A549 (cell line): ENCODE data around the gene RPUSD2. TPM values are rescaled to one million over a fixed set of nuclear protein-coding genes. Genes with fewer than 3 reads are reported as not detected.

Experiments
- ATAC-seq, 2 experiments: fragments of 200-7000 bp in 1 of 2; fragments of >200 bp in 1 of 2; cut with Nextera tagmentation in 1 of 2; cut with Tn5 transposase in 1 of 2; 3 replicates each; pipeline versions ENCODE4 v1.8.0 to v1.9.1; 2018 to 2020; ENCODE audit warnings: mild to moderate bottlenecking in 1 of 2, moderate library complexity in 1 of 2
- CTCF ChIA-PET: fragments of 300-600 bp; sonication (Branson Sonifier 250); formaldehyde crosslinking; extraction: SDS; loops from one replicate; lab custom pipeline; 2021; ENCODE audit warnings: antibody characterized with exemption, inconsistent platforms; lab: Yijun Ruan, JAX
- POLR2A ChIA-PET: fragments of 350-600 bp; formaldehyde crosslinking; extraction: SDS; loops from one replicate; lab custom pipeline; 2021; ENCODE audit warnings: antibody characterized with exemption, inconsistent platforms; lab: Yijun Ruan, JAX
- DNase-seq, 2 experiments: peaks; one replicate each; pipeline versions ENCODE4 v3.0.0 to v3.0.0-alpha.2; 2011 to 2016; ENCODE audit warnings: low read depth in 1 of 2, low spot score in 1 of 2
- FAIRE-seq: peaks from 2 replicates; lab custom pipeline; 2011; peaks lifted over from hg19 to GRCh38; lab: Jason Lieb, UNC
- H3K27ac ChIP-seq, 2 experiments: fragments of >200 bp; sonication (Bioruptor Twin); formaldehyde crosslinking; 3 replicates each; pipeline ENCODE4 v1.5.1; 2016 to 2017
- H3K4me1 ChIP-seq: fragments of >200 bp; sonication (Bioruptor Twin); formaldehyde crosslinking; 3 replicates; pipeline ENCODE4 v1.6.1; 2016
- H3K4me2 ChIP-seq: fragments of >200 bp; sonication (Bioruptor Twin); formaldehyde crosslinking; 3 replicates; pipeline ENCODE4 v1.6.1; 2016
- H3K4me3 ChIP-seq: fragments of >200 bp; sonication (Bioruptor Twin); formaldehyde crosslinking; 3 replicates; pipeline ENCODE4 v1.5.1; 2016
- H3K9me3 ChIP-seq: fragments of >200 bp; sonication (Bioruptor Twin); formaldehyde crosslinking; 3 replicates; pipeline ENCODE4 v1.6.1; 2016
- CEBPB ChIP-seq, 2 experiments: fragments of >200 bp in 1 of 2; sonication (Bioruptor Twin) in 1 of 2; formaldehyde crosslinking in 1 of 2; IDR thresholded peaks; 2 replicates each; pipeline ENCODE4 v1.6.1; 2012 to 2016
- CHD2 ChIP-seq: fragments of 150-350 bp; IDR thresholded peaks from 2 replicates; pipeline ENCODE4 v1.6.1; 2014; ENCODE audit warnings: low read length; ENCODE audit not compliant: partially characterized antibody
- EHF ChIP-seq: fragments of 250-450 bp; sonication (Bioruptor Pico); IDR thresholded peaks from 2 replicates; pipeline ENCODE4 v1.5.0; 2020; ENCODE audit warnings: mild to moderate bottlenecking
- FOSB ChIP-seq: fragments of 250-450 bp; sonication (Bioruptor Pico); IDR thresholded peaks from 2 replicates; pipeline ENCODE4 v1.5.0; 2020; ENCODE audit warnings: mild to moderate bottlenecking, moderate library complexity
- FOSL2 ChIP-seq, 2 experiments: fragments of 450-650 bp in 1 of 2; fragments of >200 bp in 1 of 2; sonication (Bioruptor Twin) in 1 of 2; formaldehyde crosslinking; IDR thresholded peaks; 2 replicates each; pipeline versions ENCODE4 v1.5.0 to v1.6.1; 2016 to 2020; ENCODE audit warnings: mild to moderate bottlenecking in 1 of 2, moderate library complexity in 1 of 2
- HDAC2 ChIP-seq: fragments of 200-600 bp; sonication (generic); IDR thresholded peaks from 2 replicates; pipeline ENCODE4 v1.6.1; 2016
- JUN ChIP-seq, 2 experiments: fragments of >200 bp; sonication (Bioruptor Twin); formaldehyde crosslinking; IDR thresholded peaks; 2 replicates in 1 of 2; 3 replicates in 1 of 2; pipeline ENCODE4 v1.6.1; 2016 to 2017
- KDM1A ChIP-seq: fragments of 200-600 bp; sonication (generic); IDR thresholded peaks from 2 replicates; pipeline ENCODE4 v1.6.1; 2016; ENCODE audit warnings: low read depth, mild to moderate bottlenecking
- KDM5A ChIP-seq: fragments of 200-600 bp; sonication (generic); IDR thresholded peaks from 2 replicates; pipeline ENCODE4 v1.6.1; 2016; ENCODE audit warnings: antibody characterized with exemption, mild to moderate bottlenecking
- MYC ChIP-seq: IDR thresholded peaks from 2 replicates; pipeline ENCODE4 v1.6.1; 2012; ENCODE audit warnings: mild to moderate bottlenecking, inconsistent platforms, low read length, improper control_type of control experiment, borderline replicate concordance
- PHF8 ChIP-seq: fragments of 200-600 bp; sonication (generic); IDR thresholded peaks from 2 replicates; pipeline ENCODE4 v1.6.1; 2016; ENCODE audit warnings: low read depth, mild to moderate bottlenecking, antibody characterized with exemption, moderate library complexity, borderline replicate concordance
- POLR2A ChIP-seq: IDR thresholded peaks from 2 replicates; pipeline ENCODE4 v1.6.1; 2012; ENCODE audit warnings: mild to moderate bottlenecking, low read length
- POLR2AphosphoS2 ChIP-seq: conservative IDR thresholded peaks from 2 replicates; pipeline ENCODE4 v1.6.1; 2012; ENCODE audit warnings: low read length, improper control_type of control experiment, inconsistent platforms
- RARB ChIP-seq: fragments of 250-450 bp; sonication (Bioruptor Pico); IDR thresholded peaks from 2 replicates; pipeline ENCODE4 v1.8.0; 2021; ENCODE audit warnings: mild to moderate bottlenecking, moderate library complexity
- RFX5 ChIP-seq: fragments of 450-650 bp; IDR thresholded peaks from 2 replicates; pipeline ENCODE4 v1.7.1; 2014; ENCODE audit warnings: antibody characterized with exemption, mild to moderate bottlenecking, moderate library complexity
- ZC3H11A ChIP-seq: fragments of 450-650 bp; IDR thresholded peaks from 2 replicates; pipeline ENCODE4 v1.6.1; 2014; ENCODE audit warnings: antibody characterized with exemption, mild to moderate bottlenecking
- ZSCAN20 ChIP-seq: fragments of 250-450 bp; sonication (Bioruptor Pico); IDR thresholded peaks from 2 replicates; pipeline ENCODE4 v1.8.0; 2022; ENCODE audit warnings: mild to moderate bottlenecking, moderate library complexity
- WGBS: methylation state at CpG from one replicate; pipeline ENCODE4 v1.1.6; 2017; ENCODE audit errors: missing lambda C conversion rate; 5-methylcytosine and 5-hydroxymethylcytosine counted together
- polyA plus RNA-seq, 4 experiments: library from polyadenylated mRNA; depleted of rRNA in 3 of 4; stranded (reverse); fragments of >200 nt; fragmentation: RNase III in 1 of 4; extraction: RNeasy Plus Mini Kit Qiagen cat#74134 plus additional on column Dnase treatment in 1 of 4; gene quantifications; 2 replicates in 3 of 4; 3 replicates in 1 of 4; pipeline ENCODE4 v1.2.3, GENCODE V29; 2011 to 2017
- TF ChIP-seq, protein P1 (sequence below): fragments of 250-450 bp; sonication (Bioruptor Pico); IDR thresholded peaks from 2 replicates; pipeline ENCODE4 v1.5.0; 2020; ENCODE audit warnings: low read depth, mild to moderate bottlenecking, moderate library complexity
- TF ChIP-seq, protein P2 (sequence below): IDR thresholded peaks from 2 replicates; pipeline ENCODE4 v1.6.1; 2012; ENCODE audit warnings: low read depth, borderline replicate concordance
- TF ChIP-seq, protein P3 (sequence below): IDR thresholded peaks from 2 replicates; pipeline ENCODE4 v1.6.1; 2012
- TF ChIP-seq, protein P4 (sequence below): fragments of >200 bp; sonication (Bioruptor Twin); formaldehyde crosslinking; IDR thresholded peaks from 3 replicates; pipeline ENCODE4 v1.5.1; 2016
- TF ChIP-seq, protein P5 (sequence below): fragments of >200 bp; sonication (Bioruptor Twin); formaldehyde crosslinking; IDR thresholded peaks from 2 replicates; pipeline ENCODE4 v1.6.1; 2016
- TF ChIP-seq, protein P6 (sequence below): fragments of 450-650 bp; IDR thresholded peaks from 2 replicates; pipeline ENCODE4 v1.6.1; 2014; ENCODE audit warnings: antibody characterized with exemption

Gene RPUSD2
- polyA plus RNA-seq, 2 of the 4 experiments (the other 2 are of a cell fraction) = 6.7 to 9.9 TPM

DNA sequence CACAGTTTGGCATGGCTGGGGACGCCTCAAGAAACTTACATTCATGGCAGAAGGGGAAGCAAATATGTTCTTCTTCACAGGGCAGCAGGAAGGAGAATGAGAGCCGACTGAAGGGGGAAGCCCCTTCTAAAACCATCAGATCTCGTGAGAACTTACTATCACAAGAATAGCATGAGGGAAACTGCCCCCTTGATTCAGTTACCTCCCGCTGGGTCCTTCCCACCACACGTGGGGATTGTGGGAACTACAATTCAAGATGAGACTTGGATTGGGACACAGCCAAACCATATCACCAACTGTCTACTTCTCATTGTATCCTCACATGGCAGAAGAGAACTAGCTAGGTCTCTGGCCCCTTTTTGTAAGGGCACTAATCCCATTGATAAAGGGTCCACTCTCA, 34.7 kb upstream of the RPUSD2 start:
- Histone ChIP-seq H3K4me1 (no peaks in the 10 kb centered on the region), H3K4me2 (no peak overlapping the region), H3K27ac (no peak overlapping the region), H3K4me3 (no peak overlapping the region), H3K9me3 (no peaks in the 10 kb centered on the region)
- WGBS = 55% methylated on average over 5 of the region's 5 CpGs
- TF ChIP-seq KDM1A = no peak
- TF ChIP-seq POLR2A = no peak
- TF ChIP-seq, protein P1, sequence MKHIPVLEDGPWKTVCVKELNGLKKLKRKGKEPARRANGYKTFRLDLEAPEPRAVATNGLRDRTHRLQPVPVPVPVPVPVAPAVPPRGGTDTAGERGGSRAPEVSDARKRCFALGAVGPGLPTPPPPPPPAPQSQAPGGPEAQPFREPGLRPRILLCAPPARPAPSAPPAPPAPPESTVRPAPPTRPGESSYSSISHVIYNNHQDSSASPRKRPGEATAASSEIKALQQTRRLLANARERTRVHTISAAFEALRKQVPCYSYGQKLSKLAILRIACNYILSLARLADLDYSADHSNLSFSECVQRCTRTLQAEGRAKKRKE (CRISPR knock-in tag) = no peak
- no peak for TF ChIP-seq MYC
- no peak for TF ChIP-seq CEBPB (IDR thresholded peaks at IDR 0.05)
- no peak for TF ChIP-seq RARB (CRISPR knock-in tag)
- no peak for TF ChIP-seq KDM5A
- TF ChIP-seq, protein P2, sequence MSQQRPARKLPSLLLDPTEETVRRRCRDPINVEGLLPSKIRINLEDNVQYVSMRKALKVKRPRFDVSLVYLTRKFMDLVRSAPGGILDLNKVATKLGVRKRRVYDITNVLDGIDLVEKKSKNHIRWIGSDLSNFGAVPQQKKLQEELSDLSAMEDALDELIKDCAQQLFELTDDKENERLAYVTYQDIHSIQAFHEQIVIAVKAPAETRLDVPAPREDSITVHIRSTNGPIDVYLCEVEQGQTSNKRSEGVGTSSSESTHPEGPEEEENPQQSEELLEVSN = no peak
- TF ChIP-seq ZSCAN20 (CRISPR knock-in tag) = no peak
- no peak for DNase-seq
- no peak for ATAC-seq
- POLR2A ChIA-PET = no interaction called here
- CTCF ChIA-PET = no interaction called here
- FAIRE-seq = no peak

DNA sequence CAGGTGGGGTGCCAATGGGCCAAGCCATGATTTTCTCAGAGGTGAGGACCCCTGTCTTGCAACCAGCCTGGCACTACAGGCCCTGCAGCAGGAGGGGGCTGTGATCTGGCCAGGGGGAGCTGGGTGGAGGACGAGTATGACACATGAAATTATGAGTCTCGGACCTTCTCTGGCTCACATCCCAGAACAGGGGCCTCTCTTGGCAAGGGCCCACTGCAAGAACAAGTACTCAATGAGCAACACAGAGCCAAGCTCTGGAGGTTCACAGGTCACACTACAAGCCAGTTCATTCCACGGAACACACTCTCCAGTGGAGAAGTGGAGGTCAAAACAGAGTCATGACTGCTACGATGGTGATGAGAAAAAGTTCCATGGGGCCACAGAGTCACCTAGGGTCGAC, 32.6 kb upstream of the RPUSD2 start:
- Histone ChIP-seq H3K27ac (no peak overlapping the region), H3K9me3 (no peaks in the 10 kb centered on the region), H3K4me2 (no peak overlapping the region), H3K4me3 (no peak overlapping the region), H3K4me1 (no peaks in the 10 kb centered on the region)
- ATAC-seq = no peak
- ChIA-PET CTCF (interaction anchor here (1.1 kb wide), 1 partner anchor 9 kb away, joined by 3 read pairs; no protein-coding TSS in a partner anchor), POLR2A (no interaction called here)
- DNase-seq = no peak
- FAIRE-seq = no peak
- WGBS = 68% methylated on average over 4 of the region's 5 CpGs
- TF ChIP-seq POLR2A = no peak
- TF ChIP-seq, protein P3, sequence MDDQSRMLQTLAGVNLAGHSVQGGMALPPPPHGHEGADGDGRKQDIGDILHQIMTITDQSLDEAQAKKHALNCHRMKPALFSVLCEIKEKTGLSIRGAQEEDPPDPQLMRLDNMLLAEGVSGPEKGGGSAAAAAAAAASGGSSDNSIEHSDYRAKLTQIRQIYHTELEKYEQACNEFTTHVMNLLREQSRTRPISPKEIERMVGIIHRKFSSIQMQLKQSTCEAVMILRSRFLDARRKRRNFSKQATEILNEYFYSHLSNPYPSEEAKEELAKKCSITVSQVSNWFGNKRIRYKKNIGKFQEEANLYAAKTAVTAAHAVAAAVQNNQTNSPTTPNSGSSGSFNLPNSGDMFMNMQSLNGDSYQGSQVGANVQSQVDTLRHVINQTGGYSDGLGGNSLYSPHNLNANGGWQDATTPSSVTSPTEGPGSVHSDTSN = no peak
- no peak for TF ChIP-seq CHD2
- TF ChIP-seq ZC3H11A = no peak
- TF ChIP-seq CEBPB (IDR thresholded peaks at IDR 0.05) = no peak
- TF ChIP-seq RFX5 = no peak
- TF ChIP-seq EHF (CRISPR knock-in tag) = no peak
- TF ChIP-seq PHF8 = no peak
- TF ChIP-seq, protein P4, sequence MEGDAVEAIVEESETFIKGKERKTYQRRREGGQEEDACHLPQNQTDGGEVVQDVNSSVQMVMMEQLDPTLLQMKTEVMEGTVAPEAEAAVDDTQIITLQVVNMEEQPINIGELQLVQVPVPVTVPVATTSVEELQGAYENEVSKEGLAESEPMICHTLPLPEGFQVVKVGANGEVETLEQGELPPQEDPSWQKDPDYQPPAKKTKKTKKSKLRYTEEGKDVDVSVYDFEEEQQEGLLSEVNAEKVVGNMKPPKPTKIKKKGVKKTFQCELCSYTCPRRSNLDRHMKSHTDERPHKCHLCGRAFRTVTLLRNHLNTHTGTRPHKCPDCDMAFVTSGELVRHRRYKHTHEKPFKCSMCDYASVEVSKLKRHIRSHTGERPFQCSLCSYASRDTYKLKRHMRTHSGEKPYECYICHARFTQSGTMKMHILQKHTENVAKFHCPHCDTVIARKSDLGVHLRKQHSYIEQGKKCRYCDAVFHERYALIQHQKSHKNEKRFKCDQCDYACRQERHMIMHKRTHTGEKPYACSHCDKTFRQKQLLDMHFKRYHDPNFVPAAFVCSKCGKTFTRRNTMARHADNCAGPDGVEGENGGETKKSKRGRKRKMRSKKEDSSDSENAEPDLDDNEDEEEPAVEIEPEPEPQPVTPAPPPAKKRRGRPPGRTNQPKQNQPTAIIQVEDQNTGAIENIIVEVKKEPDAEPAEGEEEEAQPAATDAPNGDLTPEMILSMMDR = no peak
- TF ChIP-seq, protein P5, sequence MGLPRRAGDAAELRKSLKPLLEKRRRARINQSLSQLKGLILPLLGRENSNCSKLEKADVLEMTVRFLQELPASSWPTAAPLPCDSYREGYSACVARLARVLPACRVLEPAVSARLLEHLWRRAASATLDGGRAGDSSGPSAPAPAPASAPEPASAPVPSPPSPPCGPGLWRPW = no peak
- no peak for TF ChIP-seq FOSL2 (IDR thresholded peaks at IDR 0.05)
- TF ChIP-seq FOSL2 (CRISPR knock-in tag; IDR thresholded peaks at IDR 0.05) = no peak
- no peak for TF ChIP-seq FOSB (CRISPR knock-in tag)
- TF ChIP-seq JUN (IDR thresholded peaks at IDR 0.05) = no peak
- TF ChIP-seq, protein P6, sequence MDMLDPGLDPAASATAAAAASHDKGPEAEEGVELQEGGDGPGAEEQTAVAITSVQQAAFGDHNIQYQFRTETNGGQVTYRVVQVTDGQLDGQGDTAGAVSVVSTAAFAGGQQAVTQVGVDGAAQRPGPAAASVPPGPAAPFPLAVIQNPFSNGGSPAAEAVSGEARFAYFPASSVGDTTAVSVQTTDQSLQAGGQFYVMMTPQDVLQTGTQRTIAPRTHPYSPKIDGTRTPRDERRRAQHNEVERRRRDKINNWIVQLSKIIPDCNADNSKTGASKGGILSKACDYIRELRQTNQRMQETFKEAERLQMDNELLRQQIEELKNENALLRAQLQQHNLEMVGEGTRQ = no peak
- no peak for TF ChIP-seq HDAC2
- no peak for TF ChIP-seq POLR2AphosphoS2
